GM19372 (cell line): Measurements from ENCODE around the gene MTA2.
A peak's percentile ranks its signal among the peaks of the same experiment; 100 is the strongest.
"Not testable (repeated sequence)": the region's sequence is repeated elsewhere in the genome, so short reads cannot be mapped to it uniquely, and the experiment has no call there.

Experiments used
- ATAC-seq: cut with Tn5 transposase; IDR thresholded peaks from one replicate; pipeline ENCODE4 v1.9.1; 2021; ENCODE audit warnings: mild to moderate bottlenecking, low read depth, moderate library complexity; ENCODE audit not compliant: unreplicated experiment

The MTA2 gene

DNA sequence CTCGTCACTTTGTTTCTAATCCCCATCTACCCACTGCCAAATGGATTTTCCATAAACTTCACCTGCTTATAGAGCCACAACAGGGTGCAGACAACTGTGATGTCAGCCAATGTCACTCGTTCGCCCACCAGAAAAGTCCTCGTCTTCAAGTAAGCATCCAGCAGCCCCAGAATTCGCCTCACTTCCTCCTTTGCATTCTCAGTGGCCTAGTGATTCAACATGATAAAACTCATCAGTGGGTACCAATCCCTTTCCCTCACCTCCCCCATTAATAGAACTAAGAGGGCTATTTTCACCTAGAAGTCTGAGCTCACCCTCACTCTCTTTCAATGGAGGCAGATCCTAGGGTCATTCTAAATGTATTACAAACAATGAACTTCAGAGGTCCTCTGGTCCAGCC lies 30.8 kb downstream of the MTA2 start:
- ATAC-seq, result not testable (repeated sequence)

DNA sequence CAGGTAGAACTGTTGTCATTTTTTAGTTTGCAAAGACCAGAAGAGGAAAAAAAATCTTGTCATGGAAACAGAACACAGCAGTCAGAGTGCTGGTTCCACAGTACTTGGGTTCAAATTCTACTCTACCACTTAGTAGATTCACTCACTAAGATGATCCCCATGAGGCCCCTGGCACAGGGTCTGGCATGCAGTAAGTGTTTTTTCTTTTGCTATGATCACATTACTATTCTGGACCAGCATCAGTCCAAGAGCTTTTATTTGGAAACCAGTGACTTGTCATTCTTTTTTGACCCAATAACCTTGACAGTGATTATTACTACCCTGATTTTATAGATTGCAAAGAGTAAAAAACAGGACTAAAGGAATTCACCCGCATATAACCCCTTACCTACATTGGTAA lies 32.1 kb downstream of the MTA2 start:
- ATAC-seq, result no peak

DNA sequence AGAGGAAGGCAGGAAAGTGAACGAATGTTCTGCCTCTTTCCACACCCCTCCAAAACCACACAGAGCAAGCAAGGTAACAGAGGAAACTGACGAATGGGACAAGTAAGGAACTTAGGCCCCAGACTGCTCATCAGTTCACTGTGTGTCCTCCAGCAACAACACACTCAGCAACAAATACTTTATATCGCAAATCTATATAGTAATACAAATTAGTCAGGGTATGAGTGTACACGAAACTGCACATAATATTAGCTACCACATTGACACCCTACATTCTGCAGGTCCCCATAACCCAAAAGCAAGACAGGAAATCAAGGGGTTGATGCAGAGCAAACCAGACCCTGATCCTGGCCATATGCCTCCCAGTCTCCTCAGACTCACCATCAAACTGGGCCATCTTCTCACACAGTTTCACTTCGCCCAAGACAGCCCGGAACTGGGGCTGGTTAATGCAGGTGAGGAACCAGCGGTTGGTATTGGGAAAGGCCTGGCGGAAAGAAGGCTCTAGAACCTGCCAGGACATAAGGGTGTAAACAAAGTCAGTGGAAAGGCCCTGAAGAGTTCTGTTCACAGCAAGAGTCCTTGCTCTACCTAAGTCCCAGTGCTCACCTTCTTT lies 34.5 kb downstream of the MTA2 start:
- ATAC-seq, result no peak

- ATAC-seq, result no peak
Observed at GRCh38 chr11:62566247-62566646, 35.4 kb downstream of the MTA2 start.

- no peak for ATAC-seq
Observed at GRCh38 chr11:62565100-62565802, 36.4 kb downstream of the MTA2 start.

DNA sequence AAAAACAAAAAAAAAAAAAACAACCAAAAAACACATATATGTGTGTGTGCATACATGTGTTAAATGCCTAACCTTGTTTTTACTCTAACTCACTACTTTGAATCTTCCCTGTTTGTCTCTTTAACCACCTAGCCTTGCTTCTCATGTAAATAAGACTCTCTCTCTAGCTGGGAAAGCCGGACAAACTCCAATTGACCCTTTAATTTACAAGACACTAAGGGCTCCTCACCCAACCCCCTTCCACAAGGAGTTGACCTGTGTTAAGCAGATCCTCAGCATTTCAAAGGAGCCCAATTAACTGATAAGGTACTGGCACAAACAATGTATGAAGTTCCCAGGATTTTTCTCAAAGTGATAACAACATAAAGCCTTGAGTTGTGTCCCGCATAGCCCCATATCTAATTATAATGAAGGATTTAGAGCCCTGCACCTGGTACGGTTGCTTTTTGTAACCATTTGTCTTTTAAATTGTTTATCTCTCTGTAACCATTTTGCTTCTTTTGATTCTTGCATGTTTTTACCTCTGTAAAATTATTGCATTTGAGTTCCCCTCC lies 39.9 kb downstream of the MTA2 start:
- not testable (repeated sequence) for ATAC-seq

GRCh38 chr11:62560566-62561103 lies 41.0 kb downstream of the MTA2 start:
- no peak for ATAC-seq

DNA sequence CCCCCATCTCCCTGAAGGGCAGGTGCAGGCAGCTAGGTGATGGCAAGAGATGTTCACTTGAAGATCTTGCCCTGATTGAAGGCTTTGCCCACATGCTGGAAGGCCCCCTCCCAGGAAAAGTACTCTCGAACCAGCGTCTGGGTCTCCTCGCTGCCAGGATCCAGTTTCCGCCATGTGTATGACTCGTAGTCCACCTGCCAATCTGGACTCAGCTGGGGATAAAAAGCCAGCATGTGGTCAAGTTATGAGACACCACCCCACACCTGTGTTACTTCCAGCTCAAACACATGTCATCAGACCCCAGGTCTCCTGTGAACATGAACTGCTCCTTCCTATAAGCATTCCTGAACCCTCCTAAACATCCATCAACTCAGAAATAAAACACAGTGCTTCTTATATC lies 42.0 kb downstream of the MTA2 start:
- ATAC-seq, result not testable (repeated sequence)

GRCh38 chr11:62559204-62559603 lies 42.5 kb downstream of the MTA2 start:
- ATAC-seq, result no peak

DNA sequence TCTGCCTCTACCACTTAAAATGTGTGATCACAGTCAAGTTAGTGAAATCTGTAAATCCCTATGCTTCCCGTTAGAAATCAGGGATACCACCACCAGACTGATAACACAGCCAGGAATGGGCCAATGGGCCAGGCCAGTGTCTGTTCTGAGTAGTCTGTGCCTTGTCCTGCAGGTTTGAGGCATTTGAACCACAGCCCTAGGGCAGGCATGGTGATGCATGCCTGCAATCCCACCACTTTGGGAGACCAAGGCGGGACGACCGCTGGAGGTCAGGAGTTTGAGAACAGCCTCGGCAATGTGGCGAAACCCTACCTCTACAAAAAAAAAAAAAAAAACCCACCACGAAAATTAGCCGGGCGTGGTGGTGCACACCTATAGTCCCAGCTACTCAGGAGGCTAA lies 43.0 kb downstream of the MTA2 start:
- no peak for ATAC-seq

- peak; percentile 17 for ATAC-seq
Observed at GRCh38 chr11:62556875-62557631, 44.6 kb downstream of the MTA2 start.

DNA sequence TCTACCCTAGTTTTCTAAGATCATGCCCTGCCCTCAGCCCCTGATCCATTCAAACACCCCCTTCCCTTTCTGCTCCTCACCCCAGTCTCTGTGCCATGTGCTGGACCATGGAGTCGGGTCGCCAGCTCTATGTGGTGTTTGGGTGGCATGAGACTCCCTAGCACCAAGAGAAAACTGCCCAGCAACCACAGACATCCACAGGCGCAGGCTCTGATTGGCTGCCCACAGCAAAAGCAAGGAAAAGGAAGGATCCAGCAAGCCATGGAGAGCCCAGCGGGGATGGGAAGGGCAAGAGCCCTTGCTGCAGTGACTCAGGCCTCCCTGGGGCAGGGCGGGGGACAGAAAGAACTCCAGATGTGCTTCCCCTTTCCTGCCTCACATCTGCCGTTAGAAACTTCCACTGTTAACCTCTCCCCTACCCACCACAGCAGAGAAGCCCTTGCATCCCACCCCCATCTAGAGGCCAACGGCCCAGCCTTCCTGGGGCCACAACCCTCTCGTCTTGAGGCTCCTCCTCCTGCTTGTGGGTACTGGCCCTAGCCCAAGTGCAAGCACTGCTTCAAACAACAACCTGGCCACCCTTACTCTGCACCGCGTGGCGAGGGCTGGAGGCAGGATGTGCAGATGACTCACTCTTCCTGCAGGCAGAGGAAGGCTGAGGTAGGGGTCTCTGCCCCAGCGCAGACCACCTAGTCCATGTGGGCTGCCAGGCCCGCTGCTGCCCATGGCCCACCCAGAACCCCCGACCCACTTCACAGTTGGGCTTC lies 45.4 kb downstream of the MTA2 start:
- peak; percentile 42 for ATAC-seq

GRCh38 chr11:62555464-62556107 lies 46.1 kb downstream of the MTA2 start:
- no peak for ATAC-seq

DNA sequence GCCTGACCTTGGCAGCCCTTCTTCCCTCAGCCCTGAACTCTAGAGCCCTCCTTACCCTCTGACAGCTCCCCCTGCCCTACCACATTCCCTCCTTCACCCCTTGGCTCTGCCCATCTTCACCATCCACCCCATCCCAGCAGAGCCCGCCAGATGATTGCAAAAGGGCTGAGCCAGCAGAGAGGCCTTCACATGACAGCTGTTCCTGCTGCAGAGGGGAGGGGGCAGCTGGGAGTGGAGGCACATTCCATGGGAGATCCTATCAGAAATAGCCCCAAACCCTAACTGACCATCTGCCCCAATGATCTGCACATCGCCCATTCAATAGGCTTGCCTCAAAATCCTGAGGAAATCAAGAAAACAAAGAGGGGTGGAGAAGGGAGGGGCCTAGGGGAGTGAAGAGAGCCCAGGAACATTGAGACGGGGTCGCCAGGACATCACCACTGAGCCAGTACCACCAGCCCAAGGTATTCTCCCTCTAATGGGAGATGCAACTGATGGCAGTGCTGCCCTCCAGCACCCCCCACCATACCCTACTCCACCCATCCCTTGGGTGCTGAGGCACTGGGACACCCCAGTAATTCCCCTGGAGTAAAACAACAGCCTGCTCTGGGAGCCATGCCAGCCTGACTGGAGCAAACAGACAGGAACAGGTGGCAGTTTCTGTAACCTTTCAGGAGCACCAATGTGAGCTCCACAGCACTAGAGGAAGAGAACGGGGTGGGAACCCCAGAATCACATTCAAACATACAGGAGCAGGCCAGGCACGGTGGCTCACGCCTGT lies 47.1 kb downstream of the MTA2 start:
- ATAC-seq, result no peak

DNA sequence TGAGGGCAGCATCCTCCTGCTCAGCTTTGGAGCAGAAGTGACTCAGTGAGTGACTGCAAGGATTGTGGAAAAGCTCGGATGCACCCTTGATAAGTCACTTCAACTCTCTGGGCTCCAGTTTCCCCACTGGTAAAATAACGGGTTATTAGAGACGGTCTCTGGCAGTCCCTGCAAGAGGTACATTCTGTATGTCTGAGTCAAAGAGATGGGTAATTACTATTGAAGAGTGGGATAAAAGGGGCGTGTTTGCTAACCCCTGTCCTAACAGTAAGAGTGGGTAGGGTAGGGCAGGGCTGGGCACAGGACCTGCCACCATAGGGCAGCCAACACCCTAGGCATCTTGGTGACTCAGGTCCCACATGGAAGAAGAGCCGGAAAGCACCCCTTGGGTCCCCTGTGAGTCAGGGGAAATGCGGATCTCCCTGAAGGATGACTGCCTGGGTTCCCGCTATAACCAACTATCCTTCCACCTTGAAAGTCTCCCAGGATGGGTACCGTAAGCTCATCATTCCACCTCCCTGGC lies 47.8 kb downstream of the MTA2 start:
- ATAC-seq, result no peak

DNA sequence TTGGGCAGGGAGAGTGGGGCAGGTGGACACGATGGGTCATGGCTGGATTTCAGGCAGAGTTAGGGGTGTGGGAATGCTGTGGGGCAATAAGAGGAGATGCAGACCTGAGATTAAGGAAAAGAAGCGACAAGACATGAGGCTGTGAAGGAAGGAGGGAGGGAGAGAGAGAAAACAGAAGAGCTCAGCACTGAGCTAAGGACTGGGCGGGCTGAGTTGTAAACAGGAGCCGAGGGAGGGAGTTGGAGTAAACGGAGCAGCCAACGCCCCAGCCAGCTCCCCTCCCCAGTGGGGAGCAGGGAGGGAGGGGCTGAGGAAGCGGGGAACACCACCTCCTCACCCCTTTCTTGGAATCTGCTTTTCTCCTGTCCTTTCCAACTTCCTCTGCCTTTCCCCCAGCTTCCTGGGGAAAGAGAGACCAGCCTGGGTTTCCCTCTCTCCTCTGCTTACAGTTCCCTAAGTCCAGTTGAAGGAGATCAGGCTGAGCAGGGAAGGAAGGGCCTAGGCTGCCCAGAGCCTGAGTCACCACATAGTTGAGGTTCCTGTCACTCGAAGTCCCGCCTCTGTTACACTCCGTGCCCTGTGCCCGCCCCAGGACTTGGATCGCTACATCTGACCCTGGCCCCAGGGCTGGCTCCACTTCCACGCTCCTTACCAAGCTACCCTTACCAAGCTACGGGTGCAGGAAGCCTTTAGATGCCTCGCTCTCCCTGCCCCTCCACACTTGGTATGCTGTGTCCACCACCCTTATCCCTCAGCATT lies 48.4 kb downstream of the MTA2 start:
- ATAC-seq, result no peak

- ATAC-seq, result no peak
Observed at GRCh38 chr11:62552485-62553079, 49.1 kb downstream of the MTA2 start.

- not testable (repeated sequence) for ATAC-seq
Observed at GRCh38 chr11:62550478-62550877, 51.2 kb downstream of the MTA2 start.
